Measurements from ENCODE around the gene VPS37D.
"Not testable (repeated sequence)": the region's sequence is repeated elsewhere in the genome, so short reads cannot be mapped to it uniquely, and the experiment has no call there.

DNA sequence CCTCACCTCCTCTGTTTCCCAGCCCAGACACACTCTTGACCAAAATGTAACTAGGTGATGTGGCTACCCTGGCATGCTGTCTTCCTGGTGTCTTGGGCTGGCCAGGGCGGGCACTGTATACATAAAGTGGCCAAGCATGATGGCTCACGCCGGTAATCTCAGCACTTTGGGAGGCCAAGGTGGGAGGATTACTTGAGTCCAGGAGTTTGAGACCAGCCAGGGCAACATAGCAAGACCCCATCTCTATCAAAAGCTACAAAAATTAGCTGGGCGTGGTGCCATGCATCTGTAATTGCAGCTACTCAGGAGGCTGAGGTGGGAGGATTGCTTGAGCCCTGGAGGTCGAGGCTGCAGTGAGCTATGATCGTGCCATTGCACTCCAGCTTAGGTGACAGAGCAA lies 45.7 kb downstream of the VPS37D start:
- TF ChIP-seq CTCF (conservative IDR thresholded peaks at IDR 0.05); EZH2 (IDR thresholded peaks at IDR 0.05; ENCODE audit: low read depth): not testable (repeated sequence)

Measured in PC-9 (cell line).